Ascending aorta (tissue), 2 donors: ENCODE measurements around the gene ITSN2. TPM values are rescaled to one million over a fixed set of nuclear protein-coding genes. Genes with fewer than 3 reads are reported as not detected.

Experiments
- DNase-seq, 2 donors: peaks; one replicate each; pipeline ENCODE4 v3.0.0-alpha.2; 2019; ENCODE audit warnings: low spot score in 2 of 2
- H3K27ac ChIP-seq, 2 donors: fragments of 200-600 bp; sonication (generic); one replicate each; pipeline ENCODE4 v1.5.1; 2016 to 2017; ENCODE audit warnings: mild to moderate bottlenecking in 1 of 2
- H3K27me3 ChIP-seq: fragments of 200-600 bp; sonication (generic); one replicate; pipeline ENCODE4 v1.5.1; 2017
- H3K36me3 ChIP-seq, 2 donors: fragments of 200-600 bp; sonication (generic); one replicate each; pipeline ENCODE4 v1.5.1; 2016
- H3K4me1 ChIP-seq, 2 donors: fragments of 200-600 bp; sonication (generic); one replicate each; pipeline ENCODE4 v1.5.1; 2016 to 2017; ENCODE audit warnings: mild to moderate bottlenecking in 1 of 2
- H3K4me3 ChIP-seq, 2 donors: fragments of 200-600 bp; sonication (generic); one replicate each; pipeline ENCODE4 v1.5.1; 2016 to 2017; ENCODE audit warnings: mild to moderate bottlenecking in 1 of 2
- H3K9me3 ChIP-seq, 2 donors: fragments of 200-600 bp; sonication (generic); one replicate each; pipeline ENCODE4 v1.5.1; 2016
- intact Hi-C: fragments of 100-400 bp; cut with DNase I; formaldehyde crosslinking; loops from one replicate; pipeline ENCODE4 v1.15.1; 2023
- total RNA-seq: library from RNA; depleted of rRNA; stranded (reverse); fragments of >200 nt; gene quantifications from one replicate; pipeline ENCODE4 v1.1.0, GENCODE V29; 2016
- TF ChIP-seq, protein P1 (sequence below), 3 experiments: fragments of 200-600 bp in 2 of 3; fragments of 450-650 bp in 1 of 3; sonication (generic) in 2 of 3; IDR thresholded peaks; one replicate each; pipeline ENCODE4 v1.5.1; 2016 to 2019; ENCODE audit warnings: antibody characterized with exemption in 3 of 3, mild to moderate bottlenecking in 1 of 3, moderate library complexity in 1 of 3

ITSN2 gene
- total RNA-seq, 1 donor from 2014 or later, result 70.0 TPM

DNA sequence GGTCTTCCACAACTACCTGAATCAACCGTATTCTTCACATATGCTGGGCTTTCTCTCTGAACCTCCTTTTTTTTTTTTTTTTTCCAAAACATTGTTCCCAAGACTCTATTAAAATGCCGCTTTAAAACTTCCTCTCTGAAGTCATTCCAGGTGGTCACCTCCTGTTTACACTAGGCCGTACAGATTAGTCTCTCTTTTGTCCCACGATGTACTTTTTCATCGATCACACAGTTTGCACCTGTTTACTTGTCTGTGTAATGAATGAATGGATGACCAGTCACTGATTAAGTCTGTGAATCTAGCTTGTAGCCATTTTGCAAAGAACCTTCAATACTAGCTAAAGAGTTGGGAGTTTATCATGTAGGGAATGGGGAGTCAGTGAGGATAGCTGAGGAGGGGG, 202.2 kb downstream of the ITSN2 start:
- TF ChIP-seq, protein P1, sequence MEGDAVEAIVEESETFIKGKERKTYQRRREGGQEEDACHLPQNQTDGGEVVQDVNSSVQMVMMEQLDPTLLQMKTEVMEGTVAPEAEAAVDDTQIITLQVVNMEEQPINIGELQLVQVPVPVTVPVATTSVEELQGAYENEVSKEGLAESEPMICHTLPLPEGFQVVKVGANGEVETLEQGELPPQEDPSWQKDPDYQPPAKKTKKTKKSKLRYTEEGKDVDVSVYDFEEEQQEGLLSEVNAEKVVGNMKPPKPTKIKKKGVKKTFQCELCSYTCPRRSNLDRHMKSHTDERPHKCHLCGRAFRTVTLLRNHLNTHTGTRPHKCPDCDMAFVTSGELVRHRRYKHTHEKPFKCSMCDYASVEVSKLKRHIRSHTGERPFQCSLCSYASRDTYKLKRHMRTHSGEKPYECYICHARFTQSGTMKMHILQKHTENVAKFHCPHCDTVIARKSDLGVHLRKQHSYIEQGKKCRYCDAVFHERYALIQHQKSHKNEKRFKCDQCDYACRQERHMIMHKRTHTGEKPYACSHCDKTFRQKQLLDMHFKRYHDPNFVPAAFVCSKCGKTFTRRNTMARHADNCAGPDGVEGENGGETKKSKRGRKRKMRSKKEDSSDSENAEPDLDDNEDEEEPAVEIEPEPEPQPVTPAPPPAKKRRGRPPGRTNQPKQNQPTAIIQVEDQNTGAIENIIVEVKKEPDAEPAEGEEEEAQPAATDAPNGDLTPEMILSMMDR (IDR thresholded peaks at IDR 0.05), result no peak
- H3K36me3 ChIP-seq, result peaks cover 3 to 17% of the 10 kb centered on the region in 2 donors
- intact Hi-C loops, result no loop called here

DNA sequence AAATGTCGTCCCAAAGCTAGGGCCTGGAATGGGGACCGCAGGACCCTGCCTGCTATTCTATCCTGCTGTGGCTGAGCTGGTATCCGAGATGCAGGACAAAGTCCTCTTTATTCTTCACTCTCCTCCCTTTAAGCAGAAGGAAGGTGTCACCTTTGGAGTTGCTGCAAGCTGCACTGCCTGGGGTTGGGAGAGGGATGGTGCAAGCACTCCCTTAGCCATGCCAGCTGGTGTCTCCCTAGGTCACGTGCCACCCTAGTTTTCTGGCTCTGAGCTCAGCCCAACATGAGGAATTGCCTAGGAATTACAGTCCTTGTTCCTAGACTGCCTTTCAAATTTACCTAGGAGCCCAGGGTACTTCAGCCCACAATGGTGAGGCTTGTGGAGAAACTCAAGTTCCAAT, 206.9 kb downstream of the ITSN2 start:
- no peaks in the 10 kb centered on the region for H3K4me1 ChIP-seq
- DNase-seq, result no peak
- intact Hi-C loops, result no loop called here
- H3K4me3 ChIP-seq, result no peak overlapping the region
- no peaks in the 10 kb centered on the region for H3K27me3 ChIP-seq
- H3K36me3 ChIP-seq, result peaks cover 5 to 29% of the 10 kb centered on the region in 2 donors
- TF ChIP-seq, protein P1 (IDR thresholded peaks at IDR 0.05), result no peak
- no peak overlapping the region for H3K27ac ChIP-seq
- no peaks in the 10 kb centered on the region for H3K9me3 ChIP-seq

More for the DNA sequence above, 202.2 kb downstream of the ITSN2 start:
- Histone ChIP-seq H3K27me3 (no peaks in the 10 kb centered on the region), H3K4me3 (no peak overlapping the region), H3K27ac (no peak overlapping the region), H3K4me1 (no peaks in the 10 kb centered on the region), H3K9me3 (no peaks in the 10 kb centered on the region)
- no peak for DNase-seq

Other genes with a start within 250 kb of the ITSN2 start
- gene PFN4, start 237.2 kb downstream of the ITSN2 start, total RNA-seq, result not detected
- gene FAM228B, start 237.1 kb downstream of the ITSN2 start, total RNA-seq, result 144 TPM
- gene FAM228A, start 185.5 kb downstream of the ITSN2 start, total RNA-seq, result not detected
- gene NCOA1, start 130.7 kb upstream of the ITSN2 start, total RNA-seq, result 19.3 TPM